NCI-H69 (cell line): ENCODE results near the gene EMC1.
"Not testable (repeated sequence)": the region's sequence is repeated elsewhere in the genome, so short reads cannot be mapped to it uniquely, and the experiment has no call there.

Experiments used
- DNase-seq: peaks from one replicate; lab custom pipeline; 2025; lab: John Stamatoyannopoulos, UW

Gene EMC1

GRCh38 chr1:19189270-19189669, 62.1 kb downstream of the EMC1 start:
- no peak for DNase-seq

GRCh38 chr1:19187852-19188251, 63.5 kb downstream of the EMC1 start:
- DNase-seq: no peak

GRCh38 chr1:19186001-19186400, 65.3 kb downstream of the EMC1 start:
- DNase-seq: no peak

- no peak for DNase-seq
Observed at GRCh38 chr1:19182223-19182622, 69.1 kb downstream of the EMC1 start.

GRCh38 chr1:19180265-19180657, 71.1 kb downstream of the EMC1 start:
- DNase-seq: not testable (repeated sequence)

- peak; percentile 7 for DNase-seq
Observed at GRCh38 chr1:19179597-19180264, 71.6 kb downstream of the EMC1 start.

- no peak for DNase-seq
Observed at GRCh38 chr1:19178734-19179398, 72.5 kb downstream of the EMC1 start.

GRCh38 chr1:19177811-19178210, 73.5 kb downstream of the EMC1 start:
- no peak for DNase-seq

- DNase-seq: no peak
Observed at GRCh38 chr1:19169642-19170041, 81.7 kb downstream of the EMC1 start.

- DNase-seq: no peak
Observed at GRCh38 chr1:19167140-19167539, 84.2 kb downstream of the EMC1 start.

GRCh38 chr1:19166066-19166465, 85.3 kb downstream of the EMC1 start:
- no peak for DNase-seq
